Coronary artery (tissue), 2 donors: ENCODE data around the gene GGA3.
"Not testable (repeated sequence)": the region's sequence is repeated elsewhere in the genome, so short reads cannot be mapped to it uniquely, and the experiment has no call there.

Experiments
- DNase-seq: peaks from one replicate; pipeline ENCODE4 v3.0.0-alpha.2; 2017; ENCODE audit warnings: low spot score
- H3K27ac ChIP-seq, 2 donors: fragments of 200-600 bp; sonication (generic); one replicate each; pipeline ENCODE4 v1.5.1; 2016 to 2019
- H3K4me3 ChIP-seq: fragments of 200-600 bp; sonication (generic); 2 replicates; pipeline ENCODE4 v1.5.1; 2016; ENCODE audit warnings: mild to moderate bottlenecking, moderate library complexity
- TF ChIP-seq, protein P1 (sequence below): fragments of 200-600 bp; sonication (generic); IDR thresholded peaks from one replicate; pipeline ENCODE4 v1.5.1; 2019; ENCODE audit warnings: antibody characterized with exemption

The GGA3 gene

DNA sequence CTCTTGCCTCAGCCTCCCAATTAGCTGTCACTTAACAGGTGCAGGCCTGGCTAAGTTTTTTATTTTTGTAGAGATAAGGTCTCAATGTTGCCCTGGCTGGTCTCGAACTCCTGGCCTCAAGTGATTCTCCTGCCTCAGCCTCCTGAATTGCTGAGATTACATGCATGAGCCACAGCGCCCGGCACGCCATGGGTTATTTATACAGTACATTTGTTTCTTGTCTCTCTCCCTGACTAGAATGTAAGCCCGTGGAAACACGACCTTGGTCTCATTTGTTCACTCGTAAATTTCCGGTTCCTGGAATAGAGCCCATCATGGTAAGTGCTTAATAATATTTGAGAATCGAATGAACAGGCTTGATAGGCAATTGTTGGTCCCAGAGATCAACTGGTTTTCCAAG is 25.8 kb upstream of the GGA3 start:
- H3K4me3 ChIP-seq: no peak overlapping the region
- no peak for DNase-seq
- TF ChIP-seq, protein P1, sequence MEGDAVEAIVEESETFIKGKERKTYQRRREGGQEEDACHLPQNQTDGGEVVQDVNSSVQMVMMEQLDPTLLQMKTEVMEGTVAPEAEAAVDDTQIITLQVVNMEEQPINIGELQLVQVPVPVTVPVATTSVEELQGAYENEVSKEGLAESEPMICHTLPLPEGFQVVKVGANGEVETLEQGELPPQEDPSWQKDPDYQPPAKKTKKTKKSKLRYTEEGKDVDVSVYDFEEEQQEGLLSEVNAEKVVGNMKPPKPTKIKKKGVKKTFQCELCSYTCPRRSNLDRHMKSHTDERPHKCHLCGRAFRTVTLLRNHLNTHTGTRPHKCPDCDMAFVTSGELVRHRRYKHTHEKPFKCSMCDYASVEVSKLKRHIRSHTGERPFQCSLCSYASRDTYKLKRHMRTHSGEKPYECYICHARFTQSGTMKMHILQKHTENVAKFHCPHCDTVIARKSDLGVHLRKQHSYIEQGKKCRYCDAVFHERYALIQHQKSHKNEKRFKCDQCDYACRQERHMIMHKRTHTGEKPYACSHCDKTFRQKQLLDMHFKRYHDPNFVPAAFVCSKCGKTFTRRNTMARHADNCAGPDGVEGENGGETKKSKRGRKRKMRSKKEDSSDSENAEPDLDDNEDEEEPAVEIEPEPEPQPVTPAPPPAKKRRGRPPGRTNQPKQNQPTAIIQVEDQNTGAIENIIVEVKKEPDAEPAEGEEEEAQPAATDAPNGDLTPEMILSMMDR: no peak
- no peak overlapping the region for H3K27ac ChIP-seq

DNA sequence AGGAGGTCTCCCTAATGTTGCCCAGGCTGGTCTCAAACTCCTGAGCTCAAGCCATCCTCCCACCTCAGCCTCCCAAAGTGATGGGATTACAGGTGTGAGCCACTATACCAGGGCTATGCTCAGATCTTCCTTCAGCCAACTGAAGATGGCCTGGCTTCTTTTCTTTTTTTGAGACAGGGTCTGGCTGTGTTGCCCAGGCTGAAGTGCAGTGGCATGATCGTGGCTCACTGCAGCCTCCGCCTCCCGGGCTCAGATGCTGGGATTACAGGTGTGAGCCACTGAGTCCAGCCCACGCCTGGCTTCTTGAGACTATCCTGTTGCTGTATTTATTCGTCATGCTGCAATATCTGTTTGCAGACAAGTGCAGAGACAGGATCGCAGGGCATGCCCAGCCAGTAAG is 23.7 kb upstream of the GGA3 start:
- H3K27ac ChIP-seq: no peak overlapping the region
- no peak for DNase-seq
- TF ChIP-seq, protein P1: no peak
- no peak overlapping the region for H3K4me3 ChIP-seq

DNA sequence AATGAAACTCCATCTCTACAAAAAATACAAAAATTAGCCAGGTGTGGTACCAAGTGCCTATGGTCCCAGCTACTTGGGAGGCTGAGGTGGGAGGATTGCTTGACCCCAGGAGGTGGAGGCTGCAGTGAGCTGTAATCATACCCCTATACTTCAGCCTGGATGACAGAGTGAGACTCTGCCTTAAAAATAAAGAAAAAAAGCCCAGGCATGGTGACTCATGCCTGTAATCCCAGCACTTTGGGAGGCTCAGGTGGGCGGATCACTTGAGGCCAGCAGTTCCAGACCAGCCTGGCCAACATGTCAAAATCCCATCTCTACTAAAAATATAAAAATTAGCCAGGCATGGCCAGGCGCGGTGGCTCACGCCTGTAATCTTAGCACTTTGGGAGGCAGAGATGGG is 18.8 kb upstream of the GGA3 start:
- H3K4me3 ChIP-seq, DNase-seq, H3K27ac ChIP-seq: not testable (repeated sequence)

DNA sequence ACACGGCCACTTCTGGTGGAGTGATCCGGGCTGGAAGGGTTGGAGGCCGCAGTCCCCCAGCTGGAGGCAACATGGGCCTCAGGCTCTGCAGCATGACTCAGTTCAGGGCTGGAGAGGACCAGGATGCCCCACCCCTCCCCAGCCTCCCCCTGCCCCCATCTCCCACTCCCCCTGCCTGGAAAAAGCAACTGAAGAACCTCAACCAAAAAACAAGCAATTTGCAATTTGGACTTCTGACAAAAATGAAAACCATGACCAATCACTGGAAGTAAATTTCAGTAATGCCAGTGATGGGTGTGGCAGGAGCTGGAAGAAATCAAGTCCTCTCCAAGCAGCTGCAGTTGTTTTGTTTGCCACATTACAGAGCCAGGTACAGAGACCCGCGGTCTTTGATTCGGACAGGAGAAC is 16.3 kb upstream of the GGA3 start:
- TF ChIP-seq, protein P1: no peak
- no peak overlapping the region for H3K4me3 ChIP-seq
- H3K27ac ChIP-seq: no peak overlapping the region
- no peak for DNase-seq

DNA sequence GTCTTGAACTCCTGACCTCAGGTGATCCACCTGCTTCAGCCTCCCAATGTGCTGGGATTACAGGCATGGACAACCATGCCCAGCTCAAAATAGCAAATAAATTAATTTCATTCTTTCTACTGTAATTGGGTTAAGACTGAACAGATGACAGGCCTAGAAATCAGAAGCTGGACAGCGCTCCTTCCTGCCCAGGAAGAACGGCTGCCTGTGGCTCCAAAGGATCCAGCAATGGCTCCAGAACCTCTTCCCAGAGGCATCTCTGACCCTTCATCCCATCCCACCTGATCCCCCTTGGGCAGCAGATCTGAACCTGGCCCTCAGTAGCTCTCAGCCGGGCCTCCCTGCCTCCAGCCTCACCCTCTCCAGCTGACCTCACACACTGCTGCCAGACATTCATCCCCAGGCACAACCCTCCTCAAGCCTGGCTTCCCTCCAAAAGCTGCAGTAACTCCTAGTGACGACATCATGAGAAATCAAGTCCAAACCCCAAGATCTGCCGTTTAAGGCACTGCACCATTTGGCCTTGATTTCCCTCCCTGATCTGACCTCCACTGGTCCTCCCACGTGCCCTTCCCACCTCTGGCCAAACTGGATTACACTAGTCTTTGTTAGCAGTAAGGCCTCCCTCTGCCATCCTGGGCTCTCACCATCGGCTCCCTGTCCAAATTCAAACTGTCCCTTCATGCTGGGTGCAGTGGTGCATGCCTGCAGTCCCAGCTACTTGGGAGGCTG is 12.7 kb upstream of the GGA3 start:
- H3K27ac ChIP-seq: no peak overlapping the region
- TF ChIP-seq, protein P1: no peak
- DNase-seq: no peak
- no peak overlapping the region for H3K4me3 ChIP-seq

DNA sequence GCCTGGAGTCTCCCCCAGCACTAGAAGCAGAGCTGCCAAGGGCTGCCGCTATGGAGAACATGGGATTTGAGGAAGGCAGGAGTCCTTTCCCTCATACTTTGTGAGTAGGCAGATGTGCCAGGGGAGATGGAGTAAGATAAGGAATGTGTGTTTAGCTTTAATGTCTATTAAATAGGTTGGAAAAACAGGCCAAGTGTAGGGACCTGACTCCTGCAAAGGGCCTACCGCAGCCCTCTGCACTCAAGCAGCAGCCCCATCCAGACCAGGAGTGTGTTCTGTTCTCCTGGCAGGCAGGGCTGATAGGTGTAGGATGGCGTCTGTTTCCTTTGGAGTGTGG is 11.4 kb upstream of the GGA3 start:
- no peak overlapping the region for H3K27ac ChIP-seq
- TF ChIP-seq, protein P1: no peak

DNA sequence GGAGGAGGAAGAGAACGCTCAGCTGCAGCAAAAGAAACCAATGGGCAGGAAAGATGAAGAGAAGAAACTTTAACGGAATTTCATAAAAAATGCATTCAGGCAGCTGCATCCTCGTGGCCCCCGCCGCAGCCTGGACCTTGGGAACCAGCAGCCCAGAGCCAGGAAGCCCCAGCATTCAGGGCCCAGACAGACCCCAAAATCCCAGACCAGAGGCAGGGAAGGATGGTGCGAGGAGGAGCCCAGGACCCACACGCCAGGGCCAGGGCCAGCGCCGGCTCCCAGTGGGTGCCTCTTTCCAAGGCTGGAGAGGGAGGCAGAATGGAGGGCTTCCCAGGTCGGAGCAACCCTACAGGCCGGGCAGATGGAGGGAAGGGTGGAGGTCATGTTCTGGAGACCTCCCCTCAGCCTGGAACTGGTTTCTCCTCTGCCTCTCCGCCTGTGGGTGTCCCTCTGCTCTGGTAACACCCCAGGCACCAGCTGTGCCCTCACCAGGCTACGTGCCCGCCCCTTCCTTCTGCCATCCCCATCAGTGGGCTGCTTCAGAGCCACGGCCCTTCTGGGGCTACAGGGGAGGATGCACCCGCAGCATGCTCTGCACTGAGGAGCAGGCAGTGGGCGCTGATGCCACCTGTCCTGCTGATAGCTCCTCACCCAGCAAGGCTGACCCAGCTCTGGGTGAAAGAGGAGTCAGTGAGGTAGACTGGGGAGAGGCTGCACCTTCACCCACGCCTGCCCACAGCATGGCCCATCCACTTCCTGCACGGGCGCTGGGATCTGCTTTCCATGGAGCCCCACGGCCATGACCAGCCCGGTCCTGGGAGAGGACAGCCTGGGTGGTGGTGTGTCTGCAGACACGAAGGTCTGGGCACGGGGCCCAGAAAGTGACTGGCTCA is 10.8 kb upstream of the GGA3 start:
- Histone ChIP-seq H3K4me3 (peak overlapping the region; percentile 82), H3K27ac (peak overlapping the region; percentile 92 to 97)
- no peak for DNase-seq
- TF ChIP-seq, protein P1: no peak

More for the DNA sequence above, 11.4 kb upstream of the GGA3 start:
- H3K4me3 ChIP-seq: no peak overlapping the region
- DNase-seq: no peak
